A673 (cell line): ENCODE results near the gene KBTBD13. TPM values are rescaled to one million over a fixed set of nuclear protein-coding genes. Genes with fewer than 3 reads are reported as not detected.

Experiments
- BruUV-seq: library from RNA; stranded (reverse); fragments of 400-500 nt; replicated peaks from 2 replicates; lab custom pipeline; 2021; lab: Mats Ljungman, UMichigan
- CTCF ChIA-PET: fragments of 300-600 bp; sonication (Branson Sonifier 250); formaldehyde crosslinking; loops from one replicate; lab custom pipeline; 2022; ENCODE audit warnings: antibody characterized with exemption; lab: Charles Lee
- POLR2A ChIA-PET: fragments of 300-600 bp; sonication (Branson Sonifier 250); formaldehyde crosslinking; loops from one replicate; lab custom pipeline; 2022; ENCODE audit warnings: antibody characterized with exemption; ENCODE audit not compliant: low non-redundant PET; lab: Charles Lee
- DNase-seq: peaks from one replicate; pipeline ENCODE4 v3.0.0-alpha.2; 2015; ENCODE audit warnings: low spot score
- H3K27ac ChIP-seq: fragments of 200-600 bp; sonication (generic); 2 replicates; pipeline ENCODE4 v1.5.1; 2016; ENCODE audit warnings: mixed run types, low read depth, mild to moderate bottlenecking, mixed read lengths, antibody characterized with exemption, low read length; ENCODE audit not compliant: poor library complexity, severe bottlenecking
- H3K27me3 ChIP-seq: fragments of 200-600 bp; sonication (generic); replicated peaks from 2 replicates; pipeline ENCODE4 v1.6.1; 2017; ENCODE audit warnings: mixed run types, low read depth, mild to moderate bottlenecking, mixed read lengths, antibody characterized with exemption, low read length; ENCODE audit not compliant: insufficient read depth, poor library complexity
- H3K36me3 ChIP-seq: fragments of 200-600 bp; sonication (generic); 2 replicates; pipeline ENCODE4 v1.6.1; 2016; ENCODE audit warnings: mixed run types, mild to moderate bottlenecking, mixed read lengths, antibody characterized with exemption, low read length; ENCODE audit not compliant: insufficient read depth, poor library complexity, severe bottlenecking
- H3K4me1 ChIP-seq: fragments of 200-600 bp; sonication (generic); 2 replicates; pipeline ENCODE4 v1.6.1; 2017; ENCODE audit warnings: mixed run types, mild to moderate bottlenecking, mixed read lengths, antibody characterized with exemption, low read length; ENCODE audit not compliant: insufficient read depth, poor library complexity, severe bottlenecking
- H3K4me3 ChIP-seq: fragments of 200-600 bp; sonication (generic); 2 replicates; pipeline ENCODE4 v1.5.1; 2016; ENCODE audit warnings: low read depth, mixed run types, mild to moderate bottlenecking, mixed read lengths, low read length; ENCODE audit not compliant: poor library complexity, severe bottlenecking
- H3K9me3 ChIP-seq: fragments of 200-600 bp; sonication (generic); 2 replicates; pipeline ENCODE4 v1.6.1; 2016; ENCODE audit warnings: mixed run types, low read depth, mild to moderate bottlenecking, mixed read lengths, antibody characterized with exemption, low read length; ENCODE audit not compliant: poor library complexity, severe bottlenecking
- CTCF ChIP-seq: fragments of 300-800, 200-600 bp; sonication (generic); conservative IDR thresholded peaks from 2 replicates; pipeline ENCODE4 v1.5.1; 2017; ENCODE audit warnings: low read depth, mild to moderate bottlenecking, antibody characterized with exemption, low read length, moderate library complexity, mixed read lengths
- EZH2 ChIP-seq: fragments of 200-600 bp; sonication (generic); IDR thresholded peaks from 2 replicates; pipeline ENCODE4 v1.6.1; 2017; ENCODE audit warnings: borderline replicate concordance, low read depth, mild to moderate bottlenecking, mixed read lengths, antibody characterized with exemption, low read length; ENCODE audit not compliant: poor library complexity, severe bottlenecking
- intact Hi-C: fragments of 100-400 bp; cut with micrococcal nuclease; formaldehyde crosslinking; loops from one replicate; pipeline ENCODE4 v1.10.0; 2022; ENCODE audit not compliant: unreplicated experiment
- total RNA-seq: library from RNA; stranded (reverse); gene quantifications from 2 replicates; pipeline ENCODE4 v1.2.3, GENCODE V29; 2021

KBTBD13 gene
- total RNA-seq, 1 experiment from 2014 or later, result not detected

GRCh38 chr15:65094294-65094995, 17.9 kb downstream of the KBTBD13 start:
- ChIA-PET CTCF (no interaction called here), POLR2A (no interaction called here)
- no peak overlapping the region for H3K27ac ChIP-seq
- H3K36me3 ChIP-seq, result peaks cover 5% of the 10 kb centered on the region
- H3K4me1 ChIP-seq, result no peaks in the 10 kb centered on the region
- DNase-seq, result no peak
- H3K4me3 ChIP-seq, result no peak overlapping the region
- no peaks in the 10 kb centered on the region for H3K9me3 ChIP-seq
- H3K27me3 ChIP-seq, result no peaks in the 10 kb centered on the region
- intact Hi-C loops, result no loop called here
- no TSS peak for BruUV-seq
- TF ChIP-seq EZH2 (no peak), CTCF (no peak)

- intact Hi-C loops, result no loop called here
- Histone ChIP-seq H3K4me1 (no peaks in the 10 kb centered on the region), H3K27me3 (no peaks in the 10 kb centered on the region), H3K27ac (no peak overlapping the region), H3K9me3 (no peaks in the 10 kb centered on the region), H3K4me3 (no peak overlapping the region), H3K36me3 (peaks cover 5% of the 10 kb centered on the region)
- BruUV-seq, result no TSS peak
- ChIA-PET POLR2A (no interaction called here), CTCF (no interaction called here)
- TF ChIP-seq EZH2, result no peak
- no peak for TF ChIP-seq CTCF
- DNase-seq, result no peak
These were observed 18.6 kb downstream of the KBTBD13 start for GRCh38 chr15:65095011-65095746.

GRCh38 chr15:65095747-65096104, 19.2 kb downstream of the KBTBD13 start:
- no peaks in the 10 kb centered on the region for H3K4me1 ChIP-seq
- BruUV-seq, result no TSS peak
- TF ChIP-seq EZH2 (no peak), CTCF (no peak)
- intact Hi-C loops, result no loop called here
- no peak overlapping the region for H3K27ac ChIP-seq
- ChIA-PET CTCF (no interaction called here), POLR2A (no interaction called here)
- H3K27me3 ChIP-seq, result no peaks in the 10 kb centered on the region
- no peaks in the 10 kb centered on the region for H3K9me3 ChIP-seq
- H3K36me3 ChIP-seq, result peaks cover 5% of the 10 kb centered on the region
- H3K4me3 ChIP-seq, result no peak overlapping the region
- DNase-seq, result no peak
